Smooth muscle cell (in vitro differentiated cells): Measurements from ENCODE around the gene HIF1A. TPM values are rescaled to one million over a fixed set of nuclear protein-coding genes. Genes with fewer than 3 reads are reported as not detected.

ENCODE experiments used
- DNase-seq: peaks from one replicate; lab custom pipeline; 2025; ENCODE audit not compliant: unreplicated experiment; lab: John Stamatoyannopoulos, UW
- H2AFZ ChIP-seq: fragments of 200-600 bp; sonication (generic); 2 replicates; pipeline ENCODE4 v1.6.0; 2016; ENCODE audit warnings: antibody characterized with exemption, low read depth, mild to moderate bottlenecking
- H3F3A ChIP-seq: fragments of 200-600 bp; sonication (generic); 2 replicates; pipeline ENCODE4 v1.6.0; 2017; ENCODE audit warnings: antibody characterized with exemption, low read depth
- H3K27ac ChIP-seq: fragments of 200-600 bp; sonication (generic); 2 replicates; pipeline ENCODE4 v1.5.1; 2016; ENCODE audit warnings: low read depth, mild to moderate bottlenecking
- H3K27me3 ChIP-seq: fragments of 200-600 bp; sonication (generic); 2 replicates; pipeline ENCODE4 v1.6.1; 2016; ENCODE audit warnings: low read depth, mild to moderate bottlenecking
- H3K36me3 ChIP-seq: fragments of 200-600 bp; sonication (generic); 2 replicates; pipeline ENCODE4 v1.5.1; 2016; ENCODE audit warnings: low read depth
- H3K4me1 ChIP-seq: fragments of 200-600 bp; sonication (generic); 2 replicates; pipeline ENCODE4 v1.5.1; 2016; ENCODE audit warnings: low read depth
- H3K4me2 ChIP-seq: fragments of 200-600 bp; sonication (generic); 2 replicates; pipeline ENCODE4 v1.6.0; 2016; ENCODE audit warnings: mild to moderate bottlenecking
- H3K4me3 ChIP-seq: fragments of 200-600 bp; sonication (generic); 2 replicates; pipeline ENCODE4 v1.5.1; 2016; ENCODE audit warnings: mild to moderate bottlenecking
- H3K79me2 ChIP-seq: fragments of 200-600 bp; sonication (generic); 2 replicates; pipeline ENCODE4 v1.6.0; 2016; ENCODE audit warnings: low read depth, mild to moderate bottlenecking
- H3K9ac ChIP-seq: fragments of 200-600 bp; sonication (generic); 2 replicates; pipeline ENCODE4 v1.6.0; 2016; ENCODE audit warnings: low read depth
- H3K9me3 ChIP-seq: fragments of 200-600 bp; sonication (generic); replicated peaks from 2 replicates; pipeline ENCODE4 v1.5.1; 2016; ENCODE audit warnings: low read depth
- H4K20me1 ChIP-seq: fragments of 200-600 bp; sonication (generic); 2 replicates; pipeline ENCODE4 v1.6.0; 2016; ENCODE audit warnings: low read depth
- WGBS: methylation state at CpG from one replicate; pipeline ENCODE4 v1.1.7; 2016; ENCODE audit warnings: low lambda C conversion rate; 5-methylcytosine and 5-hydroxymethylcytosine counted together
- polyA plus RNA-seq: library from polyadenylated mRNA; unstranded; fragments of >200 nt; fragmentation: Nextera tagmentation; extraction: Ambion mirVana; gene quantifications from 2 replicates; pipeline ENCODE4 v1.2.1, GENCODE V29; 2016
- total RNA-seq: library from RNA; depleted of rRNA; stranded (reverse); fragments of >200 nt; gene quantifications from 2 replicates; pipeline ENCODE4 v1.2.3, GENCODE V29; 2014
- TF ChIP-seq, protein P1 (sequence below): fragments of 200-600 bp; sonication (generic); IDR thresholded peaks from 2 replicates; pipeline ENCODE4 v1.5.1; 2017; ENCODE audit warnings: borderline replicate concordance, mild to moderate bottlenecking, antibody characterized with exemption; ENCODE audit not compliant: insufficient read depth, poor library complexity, severe bottlenecking

The HIF1A gene
- total and polyA plus RNA-seq, 2 experiments from 2014 or later, result 140 to 376 TPM

DNA sequence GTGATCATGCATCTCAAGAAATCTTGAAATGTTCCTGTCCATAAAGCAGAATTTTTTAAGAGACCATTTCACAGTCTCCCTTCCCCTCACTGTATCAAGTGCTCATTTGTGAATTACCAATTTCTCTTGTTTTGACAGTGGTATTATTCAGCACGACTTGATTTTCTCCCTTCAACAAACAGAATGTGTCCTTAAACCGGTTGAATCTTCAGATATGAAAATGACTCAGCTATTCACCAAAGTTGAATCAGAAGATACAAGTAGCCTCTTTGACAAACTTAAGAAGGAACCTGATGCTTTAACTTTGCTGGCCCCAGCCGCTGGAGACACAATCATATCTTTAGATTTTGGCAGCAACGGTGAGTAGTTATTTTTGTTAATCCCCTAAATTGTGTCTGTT, 41.4 kb downstream of the HIF1A start:
- Histone ChIP-seq H3K27me3 (no peaks in the 10 kb centered on the region), H3K4me2 (no peak overlapping the region), H3K27ac (peak overlapping the region; percentile 2), H3F3A (peaks cover 5% of the 10 kb centered on the region), H3K4me3 (no peak overlapping the region), H2AFZ (no peak overlapping the region), H3K4me1 (no peaks in the 10 kb centered on the region), H4K20me1 (peaks cover 66% of the 10 kb centered on the region), H3K36me3 (peaks cover 68% of the 10 kb centered on the region), H3K9ac (no peak overlapping the region), H3K9me3 (no peaks in the 10 kb centered on the region), H3K79me2 (peaks cover 86% of the 10 kb centered on the region)
- DNase-seq, result no peak
- TF ChIP-seq, protein P1, sequence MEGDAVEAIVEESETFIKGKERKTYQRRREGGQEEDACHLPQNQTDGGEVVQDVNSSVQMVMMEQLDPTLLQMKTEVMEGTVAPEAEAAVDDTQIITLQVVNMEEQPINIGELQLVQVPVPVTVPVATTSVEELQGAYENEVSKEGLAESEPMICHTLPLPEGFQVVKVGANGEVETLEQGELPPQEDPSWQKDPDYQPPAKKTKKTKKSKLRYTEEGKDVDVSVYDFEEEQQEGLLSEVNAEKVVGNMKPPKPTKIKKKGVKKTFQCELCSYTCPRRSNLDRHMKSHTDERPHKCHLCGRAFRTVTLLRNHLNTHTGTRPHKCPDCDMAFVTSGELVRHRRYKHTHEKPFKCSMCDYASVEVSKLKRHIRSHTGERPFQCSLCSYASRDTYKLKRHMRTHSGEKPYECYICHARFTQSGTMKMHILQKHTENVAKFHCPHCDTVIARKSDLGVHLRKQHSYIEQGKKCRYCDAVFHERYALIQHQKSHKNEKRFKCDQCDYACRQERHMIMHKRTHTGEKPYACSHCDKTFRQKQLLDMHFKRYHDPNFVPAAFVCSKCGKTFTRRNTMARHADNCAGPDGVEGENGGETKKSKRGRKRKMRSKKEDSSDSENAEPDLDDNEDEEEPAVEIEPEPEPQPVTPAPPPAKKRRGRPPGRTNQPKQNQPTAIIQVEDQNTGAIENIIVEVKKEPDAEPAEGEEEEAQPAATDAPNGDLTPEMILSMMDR, result no peak
- 80% methylated on average over 4 of the region's 4 CpGs for WGBS

DNA sequence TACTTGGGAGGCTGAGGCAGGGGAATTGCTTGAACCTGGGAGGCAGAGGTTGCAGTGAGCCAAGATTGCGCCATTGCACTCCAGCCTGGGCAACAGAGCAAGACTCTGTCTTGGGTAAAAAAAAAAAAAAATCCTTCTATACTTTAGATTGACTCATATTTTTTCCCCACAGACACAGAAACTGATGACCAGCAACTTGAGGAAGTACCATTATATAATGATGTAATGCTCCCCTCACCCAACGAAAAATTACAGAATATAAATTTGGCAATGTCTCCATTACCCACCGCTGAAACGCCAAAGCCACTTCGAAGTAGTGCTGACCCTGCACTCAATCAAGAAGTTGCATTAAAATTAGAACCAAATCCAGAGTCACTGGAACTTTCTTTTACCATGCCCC, 42.6 kb downstream of the HIF1A start:
- Histone ChIP-seq H3K4me1 (no peaks in the 10 kb centered on the region), H3K9ac (no peak overlapping the region), H3K9me3 (no peaks in the 10 kb centered on the region), H3K27ac (no peak overlapping the region), H3K4me2 (no peak overlapping the region), H3K4me3 (no peak overlapping the region), H3K79me2 (peaks cover 82% of the 10 kb centered on the region), H3K27me3 (no peaks in the 10 kb centered on the region), H3F3A (peaks cover 6% of the 10 kb centered on the region), H2AFZ (no peak overlapping the region), H3K36me3 (peaks cover 67% of the 10 kb centered on the region), H4K20me1 (peaks cover 61% of the 10 kb centered on the region)
- DNase-seq, result no peak
- WGBS, result over 99% methylated on average over 5 of the region's 5 CpGs
- TF ChIP-seq, protein P1, result no peak

- no peak overlapping the region for H3K27ac ChIP-seq
- H3F3A ChIP-seq, result peaks cover 11% of the 10 kb centered on the region
- H3K9me3 ChIP-seq, result no peaks in the 10 kb centered on the region
- H3K27me3 ChIP-seq, result no peaks in the 10 kb centered on the region
- H3K4me2 ChIP-seq, result no peak overlapping the region
- H2AFZ ChIP-seq, result no peak overlapping the region
- no peak for DNase-seq
- no peak overlapping the region for H3K4me3 ChIP-seq
- no peak overlapping the region for H3K9ac ChIP-seq
- TF ChIP-seq, protein P1, result no peak
- H3K4me1 ChIP-seq, result no peaks in the 10 kb centered on the region
- peaks cover 64% of the 10 kb centered on the region for H3K36me3 ChIP-seq
- peaks cover 61% of the 10 kb centered on the region for H4K20me1 ChIP-seq
- peaks cover 77% of the 10 kb centered on the region for H3K79me2 ChIP-seq
Observed at GRCh38 chr14:61739133-61739532, 43.8 kb downstream of the HIF1A start.

- Histone ChIP-seq H3K9me3 (no peaks in the 10 kb centered on the region), H3K4me1 (no peaks in the 10 kb centered on the region), H3F3A (peaks cover 18% of the 10 kb centered on the region), H4K20me1 (peaks cover 54% of the 10 kb centered on the region), H3K27ac (no peak overlapping the region), H3K79me2 (peaks cover 53% of the 10 kb centered on the region), H3K36me3 (peaks cover 55% of the 10 kb centered on the region), H3K9ac (no peak overlapping the region), H3K4me2 (no peak overlapping the region), H3K27me3 (no peaks in the 10 kb centered on the region), H3K4me3 (no peak overlapping the region), H2AFZ (no peak overlapping the region)
- no peak for DNase-seq
- 99% methylated on average over 6 of the region's 6 CpGs for WGBS
- TF ChIP-seq, protein P1, result no peak
Observed at GRCh38 chr14:61742371-61742770, 47.1 kb downstream of the HIF1A start.
